ENCODE measurements around the gene C1orf53. TPM values are rescaled to one million over a fixed set of nuclear protein-coding genes. Genes with fewer than 3 reads are reported as not detected.
"Not testable (repeated sequence)": the region's sequence is repeated elsewhere in the genome, so short reads cannot be mapped to it uniquely, and the experiment has no call there.

Gene C1orf53
- total RNA-seq, 4 donors from 2014 or later: 7.1 to 11.6 (median 10.7) TPM; not detected in 1

- no peak overlapping the region for H3K27ac ChIP-seq
- H3K9me3 ChIP-seq: no peaks in the 10 kb centered on the region
- DNase-seq: no peak
- TF ChIP-seq POLR2A (IDR thresholded peaks at IDR 0.05): no peak
- TF ChIP-seq CTCF (IDR thresholded peaks at IDR 0.05): no peak
- 96 to 97% methylated on average over 1 of the region's 1 CpG for WGBS, 2 donors
- H3K4me3 ChIP-seq (replicated peaks in 1 of 3): no peak overlapping the region
- no peaks in the 10 kb centered on the region for H3K4me1 ChIP-seq
- intact Hi-C loops (cut with DNase I): no loop called here
- H3K36me3 ChIP-seq: no peaks in the 10 kb centered on the region
- peaks cover 8% of the 10 kb centered on the region for H3K27me3 ChIP-seq
These were observed 30.6 kb downstream of the C1orf53 start for GRCh38 chr1:197933016-197933415.

GRCh38 chr1:197933647-197934046 lies 31.2 kb downstream of the C1orf53 start:
- intact Hi-C loops (cut with DNase I): no loop called here
- no peaks in the 10 kb centered on the region for H3K36me3 ChIP-seq
- 76 to 85% methylated on average over 1 of the region's 1 CpG for WGBS, 2 donors

GRCh38 chr1:197937381-197937780 lies 35.0 kb downstream of the C1orf53 start:
- no peaks in the 10 kb centered on the region for H3K36me3 ChIP-seq
- 97% methylated on average over 2 of the region's 2 CpGs for WGBS, 2 donors
- intact Hi-C loops (cut with DNase I): no loop called here
- no peaks in the 10 kb centered on the region for H3K9me3 ChIP-seq
- peaks cover 8% of the 10 kb centered on the region for H3K27me3 ChIP-seq
- H3K27ac ChIP-seq: no peak overlapping the region
- H3K4me3 ChIP-seq (replicated peaks in 1 of 3): no peak overlapping the region
- no peak for TF ChIP-seq CTCF (IDR thresholded peaks at IDR 0.05)
- no peak for TF ChIP-seq POLR2A (IDR thresholded peaks at IDR 0.05)
- no peak for DNase-seq
- H3K4me1 ChIP-seq: no peaks in the 10 kb centered on the region

More at GRCh38 chr1:197933647-197934046, 31.2 kb downstream of the C1orf53 start:
- Histone ChIP-seq H3K4me3 (replicated peaks in 1 of 3) (no peak overlapping the region), H3K27me3 (peaks cover 8% of the 10 kb centered on the region), H3K9me3 (no peaks in the 10 kb centered on the region), H3K4me1 (no peaks in the 10 kb centered on the region), H3K27ac (no peak overlapping the region)
- TF ChIP-seq CTCF (IDR thresholded peaks at IDR 0.05): no peak
- no peak for TF ChIP-seq POLR2A (IDR thresholded peaks at IDR 0.05)
- no peak for DNase-seq

- DNase-seq: no peak
- Histone ChIP-seq H3K36me3 (no peaks in the 10 kb centered on the region), H3K4me1 (no peaks in the 10 kb centered on the region), H3K27me3 (peaks cover 8% of the 10 kb centered on the region), H3K4me3 (replicated peaks in 1 of 3) (no peak overlapping the region), H3K27ac (no peak overlapping the region), H3K9me3 (no peaks in the 10 kb centered on the region)
- TF ChIP-seq POLR2A (IDR thresholded peaks at IDR 0.05): no peak
- no peak for TF ChIP-seq CTCF (IDR thresholded peaks at IDR 0.05)
- WGBS, 2 donors: 90 to 93% methylated on average over 6 of the region's 6 CpGs
- intact Hi-C loops (cut with DNase I): no loop called here
These were observed 35.5 kb downstream of the C1orf53 start for GRCh38 chr1:197937892-197938291.

- H3K27me3 ChIP-seq; intact Hi-C loops (cut with DNase I); H3K4me3 ChIP-seq (replicated peaks in 1 of 3); H3K27ac ChIP-seq; DNase-seq; H3K9me3 ChIP-seq; H3K36me3 ChIP-seq; H3K4me1 ChIP-seq: not testable (repeated sequence)
- 80 to 94% methylated on average over 6 of the region's 6 CpGs for WGBS, 2 donors
These were observed 36.9 kb downstream of the C1orf53 start for GRCh38 chr1:197939159-197939980.

Data from thyroid gland (tissue), 4 donors.